ENCODE data around the gene TNNT2.
A peak's percentile ranks its signal among the peaks of the same experiment; 100 is the strongest.

TNNT2 gene

GRCh38 chr1:201396861-201397464 is 19.5 kb upstream of the TNNT2 start:
- H3K4ac ChIP-seq (ENCODE audit: low read depth, low read length), result no peak overlapping the region
- no CpG with 5 or more reads among the region's 10 CpGs for WGBS (ENCODE audit: extremely low coverage, insufficient coverage, low lambda C conversion rate)
- H3K23ac ChIP-seq (ENCODE audit: low read length), result no peak overlapping the region
- peaks cover 6% of the 10 kb centered on the region for H3K4me1 ChIP-seq (ENCODE audit: control insufficient read depth, low read depth, low read length)
- H3K79me1 ChIP-seq (ENCODE audit: low read length), result no peaks in the 10 kb centered on the region
- H3K79me2 ChIP-seq (ENCODE audit: control insufficient read depth, insufficient read depth, low read length), result no peaks in the 10 kb centered on the region
- H4K8ac ChIP-seq (ENCODE audit: low read depth, low read length), result no peak overlapping the region
- no peaks in the 10 kb centered on the region for H3K27me3 ChIP-seq (ENCODE audit: insufficient read depth, low read length, poor library complexity)
- H2BK5ac ChIP-seq (ENCODE audit: low read length), result no peak overlapping the region
- H3K56ac ChIP-seq (ENCODE audit: low read length), result peak overlapping the region; percentile 7
- no peaks in the 10 kb centered on the region for H3K36me3 ChIP-seq (ENCODE audit: control insufficient read depth, insufficient read depth, low read length)
- no peak overlapping the region for H3K4me3 ChIP-seq (ENCODE audit: low read length)
- DNase-seq, result no peak
- no peak overlapping the region for H3K9ac ChIP-seq (ENCODE audit: low read length)
- no peak overlapping the region for H3K18ac ChIP-seq (ENCODE audit: low read length)
- H3K27ac ChIP-seq (ENCODE audit: low read depth, low read length), result no peak overlapping the region
- H4K5ac ChIP-seq (ENCODE audit: low read length), result no peak overlapping the region
- no peak overlapping the region for H3K4me2 ChIP-seq (ENCODE audit: low read length)
- H2BK120ac ChIP-seq (ENCODE audit: low read depth, low read length), result no peak overlapping the region
- H2BK15ac ChIP-seq (replicated peaks; ENCODE audit: low read depth), result no peak overlapping the region
- H2AK5ac ChIP-seq (ENCODE audit: low read length), result no peak overlapping the region

GRCh38 chr1:201395936-201396335 is 18.5 kb upstream of the TNNT2 start:
- no peak overlapping the region for H3K4me2 ChIP-seq (ENCODE audit: low read length)
- no peak overlapping the region for H3K27ac ChIP-seq (ENCODE audit: low read depth, low read length)
- H2BK5ac ChIP-seq (ENCODE audit: low read length), result no peak overlapping the region
- no peak overlapping the region for H3K18ac ChIP-seq (ENCODE audit: low read length)
- no peak overlapping the region for H2AK5ac ChIP-seq (ENCODE audit: low read length)
- no peak overlapping the region for H4K8ac ChIP-seq (ENCODE audit: low read depth, low read length)
- H2BK15ac ChIP-seq (replicated peaks; ENCODE audit: low read depth), result no peak overlapping the region
- WGBS (ENCODE audit: extremely low coverage, insufficient coverage, low lambda C conversion rate), result no CpG with 5 or more reads among the region's 4 CpGs
- DNase-seq, result no peak
- H3K9ac ChIP-seq (ENCODE audit: low read length), result no peak overlapping the region
- no peaks in the 10 kb centered on the region for H3K79me1 ChIP-seq (ENCODE audit: low read length)
- no peak overlapping the region for H3K56ac ChIP-seq (ENCODE audit: low read length)
- no peak overlapping the region for H3K4ac ChIP-seq (ENCODE audit: low read depth, low read length)
- H3K23ac ChIP-seq (ENCODE audit: low read length), result no peak overlapping the region
- no peak overlapping the region for H3K4me3 ChIP-seq (ENCODE audit: low read length)
- no peaks in the 10 kb centered on the region for H3K27me3 ChIP-seq (ENCODE audit: insufficient read depth, low read length, poor library complexity)
- no peaks in the 10 kb centered on the region for H3K79me2 ChIP-seq (ENCODE audit: control insufficient read depth, insufficient read depth, low read length)
- H3K36me3 ChIP-seq (ENCODE audit: control insufficient read depth, insufficient read depth, low read length), result no peaks in the 10 kb centered on the region
- H2BK120ac ChIP-seq (ENCODE audit: low read depth, low read length), result no peak overlapping the region
- no peak overlapping the region for H4K5ac ChIP-seq (ENCODE audit: low read length)
- peaks cover 6% of the 10 kb centered on the region for H3K4me1 ChIP-seq (ENCODE audit: control insufficient read depth, low read depth, low read length)

DNA sequence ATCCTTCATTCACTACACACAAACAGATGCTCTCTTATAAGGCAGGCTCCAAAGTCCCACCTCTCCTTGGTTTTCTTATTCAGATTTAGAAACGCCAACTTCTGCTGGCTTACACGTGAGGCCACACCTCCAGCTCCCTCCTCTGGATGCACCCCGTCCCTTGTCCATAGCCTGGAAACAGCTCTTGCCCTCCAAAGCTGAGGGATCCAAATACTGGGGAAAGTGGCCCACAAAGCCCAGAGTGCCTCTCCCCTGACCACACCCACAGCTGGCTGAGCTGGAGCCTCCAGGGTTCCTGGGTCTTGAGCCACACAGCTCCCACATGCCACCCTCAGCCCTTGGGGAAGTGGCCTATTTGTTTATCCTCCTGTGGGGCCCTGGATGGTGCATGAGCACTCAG is 17.1 kb upstream of the TNNT2 start:
- DNase-seq, result no peak
- no peak overlapping the region for H3K4me3 ChIP-seq (ENCODE audit: low read length)
- H3K36me3 ChIP-seq (ENCODE audit: control insufficient read depth, insufficient read depth, low read length), result no peaks in the 10 kb centered on the region
- H4K8ac ChIP-seq (ENCODE audit: low read depth, low read length), result no peak overlapping the region
- no peak overlapping the region for H3K4ac ChIP-seq (ENCODE audit: low read depth, low read length)
- peaks cover 2% of the 10 kb centered on the region for H3K4me1 ChIP-seq (ENCODE audit: control insufficient read depth, low read depth, low read length)
- no peak overlapping the region for H4K5ac ChIP-seq (ENCODE audit: low read length)
- H3K4me2 ChIP-seq (ENCODE audit: low read length), result no peak overlapping the region
- no peak overlapping the region for H2BK120ac ChIP-seq (ENCODE audit: low read depth, low read length)
- no peak overlapping the region for H3K56ac ChIP-seq (ENCODE audit: low read length)
- H3K27ac ChIP-seq (ENCODE audit: low read depth, low read length), result no peak overlapping the region
- no peak overlapping the region for H3K9ac ChIP-seq (ENCODE audit: low read length)
- no CpG with 5 or more reads among the region's 3 CpGs for WGBS (ENCODE audit: extremely low coverage, insufficient coverage, low lambda C conversion rate)
- no peaks in the 10 kb centered on the region for H3K79me1 ChIP-seq (ENCODE audit: low read length)
- H3K18ac ChIP-seq (ENCODE audit: low read length), result no peak overlapping the region
- H3K79me2 ChIP-seq (ENCODE audit: control insufficient read depth, insufficient read depth, low read length), result no peaks in the 10 kb centered on the region
- no peak overlapping the region for H2BK15ac ChIP-seq (replicated peaks; ENCODE audit: low read depth)
- no peak overlapping the region for H3K23ac ChIP-seq (ENCODE audit: low read length)
- no peak overlapping the region for H2AK5ac ChIP-seq (ENCODE audit: low read length)
- no peaks in the 10 kb centered on the region for H3K27me3 ChIP-seq (ENCODE audit: insufficient read depth, low read length, poor library complexity)
- H2BK5ac ChIP-seq (ENCODE audit: low read length), result no peak overlapping the region

DNA sequence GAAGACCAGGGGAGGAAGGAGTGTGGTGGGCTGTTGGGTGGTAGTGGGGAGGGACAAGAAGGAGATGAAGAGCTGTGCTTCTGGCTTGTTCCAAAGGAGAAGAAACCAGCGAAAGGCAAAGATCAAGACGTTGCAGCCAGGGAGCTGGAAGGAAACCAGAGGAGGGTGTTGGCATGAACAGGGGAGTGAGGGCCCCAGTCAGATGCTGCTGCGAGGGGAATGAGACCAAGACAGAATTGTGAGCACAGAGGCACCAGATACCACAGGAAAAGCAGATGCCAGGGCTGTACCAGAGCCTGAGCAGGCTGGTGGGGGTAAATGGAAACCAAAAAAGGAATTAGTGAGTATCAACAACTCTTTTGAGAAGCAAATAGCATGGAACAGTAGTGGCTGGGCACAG is 15.6 kb upstream of the TNNT2 start:
- no peak overlapping the region for H3K4ac ChIP-seq (ENCODE audit: low read depth, low read length)
- WGBS (ENCODE audit: extremely low coverage, insufficient coverage, low lambda C conversion rate), result no CpG with 5 or more reads among the region's 3 CpGs

GRCh38 chr1:201391651-201392511 is 14.4 kb upstream of the TNNT2 start:
- WGBS (ENCODE audit: extremely low coverage, insufficient coverage, low lambda C conversion rate), result no CpG with 5 or more reads among the region's 9 CpGs
- no peak overlapping the region for H3K4me2 ChIP-seq (ENCODE audit: low read length)
- H3K4me1 ChIP-seq (ENCODE audit: control insufficient read depth, low read depth, low read length), result peaks cover 2% of the 10 kb centered on the region
- DNase-seq, result no peak
- H3K56ac ChIP-seq (ENCODE audit: low read length), result no peak overlapping the region
- no peak overlapping the region for H4K8ac ChIP-seq (ENCODE audit: low read depth, low read length)
- no peaks in the 10 kb centered on the region for H3K36me3 ChIP-seq (ENCODE audit: control insufficient read depth, insufficient read depth, low read length)
- H3K9ac ChIP-seq (ENCODE audit: low read length), result no peak overlapping the region
- no peak overlapping the region for H2BK120ac ChIP-seq (ENCODE audit: low read depth, low read length)
- no peaks in the 10 kb centered on the region for H3K79me1 ChIP-seq (ENCODE audit: low read length)
- H3K4ac ChIP-seq (ENCODE audit: low read depth, low read length), result no peak overlapping the region
- no peak overlapping the region for H2AK5ac ChIP-seq (ENCODE audit: low read length)
- H2BK5ac ChIP-seq (ENCODE audit: low read length), result no peak overlapping the region
- no peak overlapping the region for H2BK15ac ChIP-seq (replicated peaks; ENCODE audit: low read depth)
- H4K5ac ChIP-seq (ENCODE audit: low read length), result no peak overlapping the region
- no peak overlapping the region for H3K4me3 ChIP-seq (ENCODE audit: low read length)
- H3K18ac ChIP-seq (ENCODE audit: low read length), result no peak overlapping the region
- H3K23ac ChIP-seq (ENCODE audit: low read length), result peak overlapping the region; percentile 9
- H3K27ac ChIP-seq (ENCODE audit: low read depth, low read length), result no peak overlapping the region
- H3K79me2 ChIP-seq (ENCODE audit: control insufficient read depth, insufficient read depth, low read length), result no peaks in the 10 kb centered on the region
- no peaks in the 10 kb centered on the region for H3K27me3 ChIP-seq (ENCODE audit: insufficient read depth, low read length, poor library complexity)

More for the DNA sequence above, 15.6 kb upstream of the TNNT2 start:
- H3K27me3 ChIP-seq (ENCODE audit: insufficient read depth, low read length, poor library complexity), result no peaks in the 10 kb centered on the region
- H2AK5ac ChIP-seq (ENCODE audit: low read length), result no peak overlapping the region
- no peak overlapping the region for H3K4me2 ChIP-seq (ENCODE audit: low read length)
- H4K5ac ChIP-seq (ENCODE audit: low read length), result no peak overlapping the region
- no peak overlapping the region for H3K4me3 ChIP-seq (ENCODE audit: low read length)
- no peak overlapping the region for H3K27ac ChIP-seq (ENCODE audit: low read depth, low read length)
- DNase-seq, result no peak
- no peak overlapping the region for H3K23ac ChIP-seq (ENCODE audit: low read length)
- H2BK15ac ChIP-seq (replicated peaks; ENCODE audit: low read depth), result no peak overlapping the region
- peaks cover 2% of the 10 kb centered on the region for H3K4me1 ChIP-seq (ENCODE audit: control insufficient read depth, low read depth, low read length)
- no peak overlapping the region for H2BK5ac ChIP-seq (ENCODE audit: low read length)
- no peaks in the 10 kb centered on the region for H3K79me1 ChIP-seq (ENCODE audit: low read length)
- no peak overlapping the region for H4K8ac ChIP-seq (ENCODE audit: low read depth, low read length)
- H3K36me3 ChIP-seq (ENCODE audit: control insufficient read depth, insufficient read depth, low read length), result no peaks in the 10 kb centered on the region
- H3K9ac ChIP-seq (ENCODE audit: low read length), result no peak overlapping the region
- H3K56ac ChIP-seq (ENCODE audit: low read length), result no peak overlapping the region
- no peak overlapping the region for H3K18ac ChIP-seq (ENCODE audit: low read length)
- H3K79me2 ChIP-seq (ENCODE audit: control insufficient read depth, insufficient read depth, low read length), result no peaks in the 10 kb centered on the region
- no peak overlapping the region for H2BK120ac ChIP-seq (ENCODE audit: low read depth, low read length)
